Astrocyte of the spinal cord (primary cell): Measurements from ENCODE around the gene PCSK2.
"Not testable (repeated sequence)": the region's sequence is repeated elsewhere in the genome, so short reads cannot be mapped to it uniquely, and the experiment has no call there.

Experiments used
- DNase-seq: peaks from one replicate; pipeline ENCODE4 v3.0.0; 2011; ENCODE audit warnings: low read depth, low spot score
- H3K4me3 ChIP-seq: 2 replicates; pipeline ENCODE4 v1.5.1; 2011; ENCODE audit warnings: low read depth, mild to moderate bottlenecking, low read length, moderate library complexity
- CTCF ChIP-seq: IDR thresholded peaks from 2 replicates; pipeline ENCODE4 v1.5.1; 2012; ENCODE audit warnings: low read depth, mild to moderate bottlenecking, low read length, inconsistent platforms
- in situ Hi-C: cut with HindIII; loops from 2 replicates; pipeline ENCODE4 v1.10.0; 2017; ENCODE audit warnings: low sequenced_read_pairs

The PCSK2 gene

DNA sequence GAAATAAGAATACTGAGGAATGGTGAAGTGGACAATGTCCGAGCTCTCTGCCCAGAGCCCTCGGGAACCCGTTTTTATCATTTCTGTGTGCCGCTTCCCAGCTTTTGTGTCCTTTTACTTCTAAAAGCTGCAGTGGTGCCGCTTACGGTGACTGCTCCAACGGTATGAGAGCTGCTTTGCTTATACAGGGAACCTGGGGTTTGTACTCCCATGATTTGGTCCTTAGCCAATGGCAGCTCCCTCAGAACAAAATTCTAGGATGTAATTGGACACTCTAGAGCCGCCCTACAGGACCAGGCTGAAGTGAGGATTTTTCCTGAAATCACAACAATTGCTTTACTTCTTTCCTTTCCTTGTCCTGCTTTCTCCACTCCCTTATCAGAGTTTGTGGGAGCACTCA, 24.2 kb upstream of the PCSK2 start:
- in situ Hi-C loops: no loop called here
- H3K4me3 ChIP-seq: no peak overlapping the region
- DNase-seq: no peak
- no peak for TF ChIP-seq CTCF

GRCh38 chr20:17205084-17205813, 21.6 kb upstream of the PCSK2 start:
- no peak for TF ChIP-seq CTCF
- in situ Hi-C loops: no loop called here
- H3K4me3 ChIP-seq: no peak overlapping the region
- DNase-seq: no peak

GRCh38 chr20:17210387-17210786, 16.5 kb upstream of the PCSK2 start:
- H3K4me3 ChIP-seq: no peak overlapping the region
- in situ Hi-C loops: no loop called here
- TF ChIP-seq CTCF: no peak

DNA sequence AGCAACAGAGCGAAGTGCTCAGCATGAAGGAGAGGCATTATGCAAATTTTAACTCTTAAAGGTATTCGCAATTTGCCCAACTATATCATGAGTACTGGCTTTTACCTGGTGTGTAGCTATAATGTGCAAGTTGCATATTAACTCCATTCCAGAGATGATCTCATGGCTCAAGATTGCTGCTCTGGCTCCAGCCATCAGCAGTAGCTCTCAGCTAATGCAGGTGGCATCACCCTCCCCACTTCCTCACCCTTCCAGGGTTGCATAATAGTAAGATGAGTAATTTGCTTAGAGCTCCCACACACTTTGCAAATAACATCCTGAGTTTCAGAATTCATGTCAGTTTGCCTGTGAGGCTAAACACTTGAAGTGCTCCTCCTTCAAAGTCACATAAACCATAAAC, 15.9 kb upstream of the PCSK2 start:
- in situ Hi-C loops: no loop called here
- TF ChIP-seq CTCF: no peak
- no peak for DNase-seq
- H3K4me3 ChIP-seq: no peak overlapping the region

More at GRCh38 chr20:17210387-17210786, 16.5 kb upstream of the PCSK2 start:
- no peak for DNase-seq

DNA sequence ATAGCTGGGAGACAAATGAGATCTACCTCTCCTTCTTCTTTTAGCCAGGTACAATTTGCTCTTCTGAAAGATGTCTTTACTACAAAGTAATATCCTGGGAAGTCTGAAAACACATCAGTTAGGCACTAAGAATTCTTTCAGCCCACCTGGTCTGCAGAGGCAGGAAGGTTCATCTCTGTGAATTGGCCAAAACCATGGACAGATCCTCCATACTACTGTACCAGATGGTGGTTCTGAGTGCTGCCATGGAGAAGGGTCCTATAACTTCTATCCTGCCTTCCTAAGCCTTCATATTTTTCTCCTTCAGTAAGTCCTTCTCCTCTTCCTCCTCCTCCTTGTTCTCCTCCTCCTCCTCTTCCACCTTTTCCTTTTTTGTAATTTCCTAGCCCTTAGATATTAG, 11.7 kb upstream of the PCSK2 start:
- DNase-seq: no peak
- TF ChIP-seq CTCF: no peak
- no peak overlapping the region for H3K4me3 ChIP-seq
- in situ Hi-C loops: no loop called here

DNA sequence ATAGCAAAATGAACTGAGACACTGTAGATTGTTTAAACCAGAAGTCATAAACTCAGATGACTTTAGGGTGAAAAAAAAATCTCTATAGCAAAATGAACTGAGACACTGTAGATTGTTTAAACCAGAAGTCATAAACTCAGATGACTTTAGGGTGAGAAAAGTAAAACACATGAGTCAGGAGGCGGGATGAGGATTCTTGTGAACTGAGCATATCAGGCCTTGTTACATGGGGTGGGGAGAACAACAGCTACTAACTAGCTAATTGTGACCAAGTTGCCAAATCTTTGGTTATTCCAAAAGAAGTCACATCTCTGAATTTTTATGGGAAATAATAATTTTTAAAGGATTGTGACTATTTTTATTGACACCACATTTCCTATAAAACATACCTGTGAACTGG, 7.0 kb upstream of the PCSK2 start:
- in situ Hi-C loops, H3K4me3 ChIP-seq, DNase-seq: not testable (repeated sequence)

GRCh38 chr20:17223553-17223952, 3.3 kb upstream of the PCSK2 start:
- H3K4me3 ChIP-seq: no peak overlapping the region
- in situ Hi-C loops: no loop called here
- TF ChIP-seq CTCF: no peak
- no peak for DNase-seq
